Cardiac fibroblast (primary cell): ENCODE data around the gene UBE2E2.
A peak's percentile ranks its signal among the peaks of the same experiment; 100 is the strongest.

Source experiments
- DNase-seq, 2 donors: peaks; one replicate each; pipeline versions ENCODE4 v3.0.0 to v3.0.0-alpha.2; 2010; ENCODE audit warnings: low read depth in 2 of 2
- H3K4me3 ChIP-seq, 2 donors: replicated peaks in 1 of 2; 1 replicate in 1 of 2; 2 replicates in 1 of 2; pipeline ENCODE4 v1.5.1; 2011; ENCODE audit warnings: low read depth in 2 of 2, low read length in 2 of 2, mild to moderate bottlenecking in 2 of 2, moderate library complexity in 1 of 2
- TF ChIP-seq, protein P1 (sequence below): IDR thresholded peaks from one replicate; pipeline ENCODE4 v1.5.1; 2011; ENCODE audit warnings: low read depth, mild to moderate bottlenecking, low read length, inconsistent platforms

UBE2E2 gene

GRCh38 chr3:23368731-23369130, 165.6 kb downstream of the UBE2E2 start:
- TF ChIP-seq, protein P1, sequence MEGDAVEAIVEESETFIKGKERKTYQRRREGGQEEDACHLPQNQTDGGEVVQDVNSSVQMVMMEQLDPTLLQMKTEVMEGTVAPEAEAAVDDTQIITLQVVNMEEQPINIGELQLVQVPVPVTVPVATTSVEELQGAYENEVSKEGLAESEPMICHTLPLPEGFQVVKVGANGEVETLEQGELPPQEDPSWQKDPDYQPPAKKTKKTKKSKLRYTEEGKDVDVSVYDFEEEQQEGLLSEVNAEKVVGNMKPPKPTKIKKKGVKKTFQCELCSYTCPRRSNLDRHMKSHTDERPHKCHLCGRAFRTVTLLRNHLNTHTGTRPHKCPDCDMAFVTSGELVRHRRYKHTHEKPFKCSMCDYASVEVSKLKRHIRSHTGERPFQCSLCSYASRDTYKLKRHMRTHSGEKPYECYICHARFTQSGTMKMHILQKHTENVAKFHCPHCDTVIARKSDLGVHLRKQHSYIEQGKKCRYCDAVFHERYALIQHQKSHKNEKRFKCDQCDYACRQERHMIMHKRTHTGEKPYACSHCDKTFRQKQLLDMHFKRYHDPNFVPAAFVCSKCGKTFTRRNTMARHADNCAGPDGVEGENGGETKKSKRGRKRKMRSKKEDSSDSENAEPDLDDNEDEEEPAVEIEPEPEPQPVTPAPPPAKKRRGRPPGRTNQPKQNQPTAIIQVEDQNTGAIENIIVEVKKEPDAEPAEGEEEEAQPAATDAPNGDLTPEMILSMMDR: no peak
- no peak overlapping the region for H3K4me3 ChIP-seq
- DNase-seq: no peak

DNA sequence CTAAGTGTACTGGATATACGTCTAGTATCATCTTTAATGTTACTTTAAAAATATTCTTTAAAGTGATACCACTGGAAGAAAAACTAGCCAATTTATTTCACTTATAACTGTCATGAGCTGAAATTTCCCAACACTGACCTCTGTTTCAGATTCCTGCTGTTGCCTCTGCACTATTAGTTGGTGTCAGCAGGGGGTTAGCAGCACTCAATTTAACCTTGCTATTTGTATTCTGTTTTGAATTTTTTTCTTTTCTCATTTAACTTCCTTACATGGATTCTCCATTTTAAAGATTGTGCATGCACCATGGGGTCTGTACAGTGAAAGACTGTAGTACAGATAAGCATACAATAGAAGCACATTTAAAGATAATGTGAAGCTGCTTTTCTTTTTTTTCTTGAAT, 169.2 kb downstream of the UBE2E2 start:
- H3K4me3 ChIP-seq: no peak overlapping the region
- peak; percentile 6 to 44 for DNase-seq
- TF ChIP-seq, protein P1: no peak

DNA sequence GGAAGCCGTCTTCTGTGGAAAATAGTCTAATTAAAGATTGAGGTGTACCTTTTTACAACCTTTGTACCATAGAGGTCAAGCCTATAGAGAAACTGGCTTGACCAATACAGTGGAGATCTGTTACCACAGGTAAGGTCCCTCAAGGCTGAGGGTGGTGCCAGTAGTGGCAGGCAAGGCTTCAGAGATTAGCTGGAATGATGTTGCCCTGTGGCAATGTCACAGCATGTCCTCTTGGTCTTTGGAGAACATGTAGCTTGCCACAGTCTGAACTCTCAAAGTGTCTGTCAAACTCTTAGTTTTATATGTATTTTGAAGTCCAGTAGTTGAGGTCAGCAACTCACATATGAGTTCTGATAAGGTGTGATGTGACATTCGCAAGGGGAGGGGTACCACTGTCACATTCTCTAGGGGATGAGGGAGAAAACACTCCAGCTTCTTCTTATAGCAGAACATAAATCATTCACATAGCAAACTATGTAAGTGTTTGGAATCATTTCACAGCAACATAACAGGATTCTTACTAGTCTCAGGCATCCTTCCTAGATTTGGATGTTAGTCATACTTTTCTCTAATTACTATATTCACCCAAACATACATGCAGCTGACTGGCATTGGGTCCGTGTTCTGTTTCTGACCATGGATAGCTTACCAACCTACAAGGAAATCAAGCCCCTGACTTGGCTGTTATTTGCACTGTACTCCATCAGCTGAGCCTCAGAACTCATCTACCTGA, 173.6 kb downstream of the UBE2E2 start:
- H3K4me3 ChIP-seq: no peak overlapping the region
- no peak for DNase-seq
- TF ChIP-seq, protein P1: no peak

- DNase-seq: no peak
- no peak overlapping the region for H3K4me3 ChIP-seq
- TF ChIP-seq, protein P1: no peak
Observed at GRCh38 chr3:23377928-23378672, 175.0 kb downstream of the UBE2E2 start.

- H3K4me3 ChIP-seq: no peak overlapping the region
- no peak for DNase-seq
- TF ChIP-seq, protein P1: no peak
Observed at GRCh38 chr3:23383875-23384274, 180.7 kb downstream of the UBE2E2 start.

DNA sequence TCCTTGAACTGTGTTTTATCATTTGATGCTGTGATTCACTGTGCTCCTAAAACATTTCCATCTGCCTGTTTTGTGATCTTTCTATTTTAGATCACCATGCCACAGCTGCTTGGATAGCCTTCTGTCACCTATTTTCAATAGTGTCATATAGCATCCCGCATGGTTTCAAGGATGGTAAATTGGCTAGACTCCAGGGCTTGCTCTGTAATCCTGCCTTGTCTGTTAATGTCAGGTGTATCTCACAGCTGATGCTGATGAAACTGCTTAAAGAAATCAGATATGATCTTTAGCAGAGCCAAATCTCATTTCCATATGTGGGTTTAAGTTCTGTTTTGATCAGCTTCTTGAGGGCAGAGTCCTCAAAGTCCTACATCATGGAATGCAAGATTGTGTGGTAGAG, 182.2 kb downstream of the UBE2E2 start:
- DNase-seq: no peak
- TF ChIP-seq, protein P1: no peak
- no peak overlapping the region for H3K4me3 ChIP-seq
